ENCODE results near the gene CEMIP. TPM values are rescaled to one million over a fixed set of nuclear protein-coding genes. Genes with fewer than 3 reads are reported as not detected.

Gene CEMIP
- total RNA-seq, 1 donor from 2014 or later: 0.20 TPM

DNA sequence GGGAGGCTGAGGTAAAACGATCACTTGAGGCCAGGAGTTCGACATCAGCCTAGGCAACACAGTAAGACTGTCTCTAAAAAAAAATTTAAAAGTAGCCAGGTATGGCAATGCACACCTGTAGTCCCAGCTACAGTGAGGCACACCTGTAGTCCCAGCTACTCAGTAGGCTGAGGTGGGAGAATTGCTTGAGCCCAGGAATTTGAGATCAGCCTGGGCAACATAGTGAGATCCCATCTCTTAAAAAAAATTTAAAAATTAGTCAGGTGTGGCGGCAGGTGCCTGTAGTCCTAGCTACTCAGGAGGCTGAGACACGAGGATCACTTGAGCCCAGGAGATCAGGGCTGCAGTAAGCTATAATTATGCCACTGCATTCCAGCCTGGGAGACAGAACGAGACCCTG, 203.7 kb downstream of the CEMIP start:
- no peak for DNase-seq (ENCODE audit: low read depth)

DNA sequence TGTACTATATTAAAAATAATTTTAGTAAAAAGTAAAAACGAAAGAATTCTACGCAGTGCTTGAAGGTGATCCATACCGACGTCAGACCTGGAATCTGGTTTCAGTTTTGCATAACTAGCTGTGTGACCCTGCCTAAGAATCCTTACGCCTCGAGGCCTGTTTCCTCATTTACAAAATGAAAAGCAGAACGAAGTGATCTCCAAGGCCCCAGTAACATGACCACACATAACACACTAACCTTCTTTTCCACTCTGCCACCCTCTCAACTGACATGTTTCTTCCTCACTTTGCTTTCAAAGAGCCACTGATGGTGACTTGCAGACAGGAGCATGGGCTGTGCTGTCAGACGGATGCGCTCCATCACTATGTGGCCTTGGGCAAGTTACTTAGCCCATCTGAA, 205.7 kb downstream of the CEMIP start:
- peak; percentile 49 for DNase-seq (ENCODE audit: low read depth)

DNA sequence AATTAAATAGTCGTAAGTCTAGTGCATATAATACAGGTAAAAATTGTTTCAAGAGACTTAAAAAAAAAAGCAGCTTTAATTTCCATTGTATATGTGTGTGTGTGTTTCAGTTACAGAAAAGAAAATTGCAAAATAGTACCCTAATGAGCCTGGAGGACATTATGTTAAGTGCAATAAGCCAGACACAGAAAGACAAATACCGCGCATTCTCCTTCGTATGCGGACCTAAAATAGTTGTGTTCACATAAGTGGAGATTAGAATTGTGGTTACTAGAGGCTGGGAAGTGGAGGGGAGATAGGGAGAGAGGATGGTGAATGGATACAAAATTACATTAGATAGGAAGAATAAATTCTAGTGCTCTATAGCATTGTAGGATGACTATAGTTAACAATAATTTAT, 206.8 kb downstream of the CEMIP start:
- no peak for DNase-seq (ENCODE audit: low read depth)

DNA sequence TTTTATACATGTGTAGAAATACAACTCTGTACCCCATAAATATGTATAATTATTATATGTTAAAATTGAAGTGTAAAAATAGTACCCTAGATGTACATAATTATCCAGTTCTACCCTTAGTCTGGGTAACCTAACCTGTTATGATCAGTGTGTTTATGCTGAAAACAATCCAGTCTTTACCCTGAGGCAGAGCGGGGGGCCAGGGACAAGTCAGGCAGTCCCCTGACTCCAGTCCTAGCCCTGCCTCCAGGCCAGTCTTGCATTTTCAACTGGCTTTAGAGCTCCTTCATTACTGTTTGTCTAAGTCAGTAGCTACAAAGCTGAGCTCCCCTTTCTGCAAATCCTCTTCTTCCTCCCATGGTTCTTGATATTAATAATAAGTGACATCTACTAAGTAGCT, 207.3 kb downstream of the CEMIP start:
- DNase-seq (ENCODE audit: low read depth): no peak

DNA sequence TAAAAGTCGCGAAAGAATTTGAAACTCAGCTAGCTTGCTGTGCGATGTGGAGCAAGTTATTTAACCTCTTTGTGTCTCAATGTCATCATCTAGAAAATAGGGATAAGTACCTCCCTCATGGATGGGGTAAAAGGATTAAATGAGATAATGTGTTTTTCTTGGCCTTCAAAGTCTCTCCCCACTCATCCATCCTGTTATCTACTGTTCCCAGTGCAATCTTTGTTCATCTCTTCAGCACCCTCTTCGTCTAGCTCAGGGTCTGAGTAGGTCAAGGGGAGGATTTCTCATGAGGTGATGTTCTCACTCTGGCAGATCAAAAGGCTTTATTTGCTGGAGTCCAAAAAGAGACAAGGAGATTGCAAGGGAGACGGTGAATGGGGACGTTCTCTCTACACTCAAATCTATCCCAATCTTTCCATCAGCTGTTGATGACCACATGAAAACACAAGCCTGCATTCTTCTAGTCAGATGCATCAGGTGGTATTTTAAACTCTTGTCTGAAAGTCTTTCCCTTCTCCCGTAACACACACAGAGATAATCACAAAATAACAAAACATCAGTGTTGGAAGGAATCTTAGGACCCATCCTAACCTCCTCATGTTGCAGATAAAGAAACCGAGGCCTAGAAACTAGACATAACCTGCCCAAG, 209.1 kb downstream of the CEMIP start:
- no peak for DNase-seq (ENCODE audit: low read depth)

DNA sequence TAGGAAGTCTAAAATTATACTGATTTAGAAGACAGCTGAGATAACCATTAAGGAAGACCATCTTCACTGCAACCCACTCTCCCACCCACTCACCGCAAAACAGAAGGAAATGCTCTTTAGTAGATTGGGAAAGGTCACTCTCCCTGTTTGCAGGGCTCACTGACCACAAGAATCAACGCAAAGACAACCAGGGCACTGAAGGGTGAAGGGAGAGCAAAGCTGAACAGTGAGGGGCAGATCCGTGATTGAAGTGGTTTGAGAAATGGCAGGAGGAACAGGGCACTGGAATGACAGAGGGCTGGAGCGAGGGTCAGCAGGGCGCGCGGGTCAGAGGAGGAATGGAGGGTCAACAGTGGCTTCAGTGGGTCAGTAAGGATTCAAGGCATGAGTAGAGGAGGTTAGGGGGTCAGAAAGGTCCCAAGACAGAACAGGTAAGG, 209.9 kb downstream of the CEMIP start:
- peak; percentile 52 for DNase-seq (ENCODE audit: low read depth)

DNA sequence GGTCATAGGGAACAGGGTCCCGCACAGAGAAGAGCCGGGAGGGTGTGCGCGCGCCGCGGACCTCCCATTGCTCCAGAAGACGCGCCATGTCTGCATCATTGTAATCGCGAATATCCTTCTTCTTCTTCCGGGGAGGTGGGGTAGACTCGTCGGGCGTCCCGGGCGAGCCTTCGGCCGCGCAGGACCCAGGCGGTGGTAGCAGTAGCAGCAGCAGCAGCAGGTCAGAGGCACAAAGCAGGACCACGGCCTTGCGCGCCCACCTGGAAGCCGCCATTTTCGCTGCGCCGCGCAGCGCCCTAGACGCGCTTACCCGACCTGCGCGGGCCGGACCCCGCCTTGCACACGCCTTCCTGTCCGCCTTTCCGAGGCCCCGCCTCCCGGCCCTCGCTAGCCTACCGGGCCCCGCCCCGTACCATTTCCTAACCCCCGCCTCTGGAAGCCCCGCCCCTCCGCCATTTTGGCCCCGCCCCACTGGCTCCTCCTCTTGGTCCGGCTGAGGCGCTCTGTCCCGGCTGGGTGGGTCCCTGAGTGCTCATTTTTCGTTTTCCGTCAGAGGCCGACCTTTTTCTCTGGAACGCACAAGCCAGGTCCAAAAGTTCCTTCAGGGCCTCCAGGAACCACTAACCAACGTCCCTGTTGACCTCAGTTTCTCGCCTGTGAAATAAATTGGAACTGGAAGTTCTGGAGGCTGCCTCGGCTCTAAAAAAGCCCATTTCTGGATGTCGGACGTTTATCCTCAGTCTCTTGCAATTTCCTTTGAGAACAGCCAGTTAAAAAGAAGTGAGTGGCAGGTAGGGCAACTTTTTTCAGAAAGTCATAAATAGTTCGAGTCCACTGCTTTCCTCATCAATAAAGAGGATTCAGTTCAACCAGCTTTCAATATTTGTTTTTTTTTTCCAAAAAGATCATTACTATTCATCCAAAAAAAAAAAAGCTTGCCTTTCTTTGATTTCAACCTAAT, 210.6 kb downstream of the CEMIP start, which contains the start of gene MESD:
MESD (minus strand) TSS at position 302 of the 961 bp plus-strand sequence; CDS start at position 274, 28 bp downstream.
- DNase-seq (ENCODE audit: low read depth): peak; percentile 77

DNA sequence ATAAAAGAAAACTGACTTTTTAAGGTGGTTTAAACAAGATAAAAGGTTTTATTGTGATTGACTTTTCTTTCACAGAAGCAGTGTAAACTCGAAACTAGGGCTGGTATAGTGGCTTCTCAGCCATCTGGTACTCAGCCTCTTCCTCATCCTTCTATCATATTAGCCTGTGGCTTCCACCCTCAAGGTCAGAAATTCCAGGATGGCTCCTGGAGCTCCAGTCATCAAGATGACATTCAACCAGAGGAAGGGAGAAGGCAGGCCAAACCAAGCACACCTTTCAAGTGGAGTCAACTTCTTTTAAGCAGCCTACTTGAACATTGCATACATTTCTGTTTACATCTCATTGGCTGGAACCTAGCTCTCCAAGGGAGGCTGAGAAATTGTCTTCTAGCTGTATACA, 211.8 kb downstream of the CEMIP start:
- DNase-seq (ENCODE audit: low read depth): no peak

DNA sequence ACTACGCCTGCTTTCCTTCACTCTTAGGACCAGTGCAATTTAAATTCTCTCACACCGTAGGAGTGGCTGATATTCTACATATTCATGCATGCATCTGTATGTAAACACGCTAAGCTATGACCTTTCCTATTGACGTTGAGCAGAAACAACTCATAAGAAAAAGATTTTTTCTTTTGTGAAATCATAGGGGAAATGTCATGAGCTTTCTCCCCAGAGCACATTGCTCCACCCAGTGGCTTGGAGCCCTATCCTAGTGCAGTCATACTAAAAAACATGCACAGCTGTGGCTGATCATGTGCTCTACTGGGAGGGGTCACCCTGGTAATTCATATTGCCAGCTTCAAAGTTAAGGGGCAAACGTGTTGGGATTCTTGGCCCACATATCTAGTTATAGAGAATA, 212.3 kb downstream of the CEMIP start:
- no peak for DNase-seq (ENCODE audit: low read depth)

DNA sequence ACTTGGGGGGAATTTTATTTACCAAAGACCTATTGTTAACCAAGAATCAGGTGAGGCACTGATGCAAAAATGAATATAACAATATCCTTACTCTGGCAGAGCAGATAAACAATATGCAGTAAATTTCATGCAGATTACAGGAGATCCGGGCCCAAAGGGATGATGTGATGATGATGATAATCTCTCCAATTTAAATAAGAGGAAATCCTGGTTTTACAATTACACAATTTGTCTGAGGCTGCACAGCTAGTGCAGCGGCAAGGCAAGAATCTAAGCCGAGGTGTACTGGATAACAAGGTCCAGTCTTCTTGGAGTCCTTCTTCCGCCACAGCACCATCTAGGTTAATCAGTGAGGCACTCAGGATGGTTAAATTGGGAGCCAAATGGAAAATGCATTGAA, 212.8 kb downstream of the CEMIP start:
- no peak for DNase-seq (ENCODE audit: low read depth)

DNA sequence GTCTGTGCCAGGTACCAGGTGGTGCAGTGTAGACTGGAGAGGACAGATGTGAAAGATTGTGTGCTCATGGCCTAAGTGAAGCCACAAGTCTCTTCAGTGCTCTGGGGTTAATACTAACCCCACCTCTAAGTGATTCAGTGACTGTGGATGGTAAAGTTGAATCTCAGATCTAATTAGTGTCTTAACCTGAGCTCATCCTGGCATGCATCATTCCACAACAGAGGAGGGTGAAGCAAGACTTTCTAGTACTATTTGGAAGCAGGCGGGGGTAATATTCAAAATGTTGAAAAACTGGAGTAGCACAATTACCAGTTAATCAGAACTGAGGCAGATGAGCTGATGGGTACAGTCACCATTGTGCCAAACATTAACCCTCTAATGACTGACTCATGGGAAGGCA, 213.3 kb downstream of the CEMIP start:
- DNase-seq (ENCODE audit: low read depth): no peak

DNA sequence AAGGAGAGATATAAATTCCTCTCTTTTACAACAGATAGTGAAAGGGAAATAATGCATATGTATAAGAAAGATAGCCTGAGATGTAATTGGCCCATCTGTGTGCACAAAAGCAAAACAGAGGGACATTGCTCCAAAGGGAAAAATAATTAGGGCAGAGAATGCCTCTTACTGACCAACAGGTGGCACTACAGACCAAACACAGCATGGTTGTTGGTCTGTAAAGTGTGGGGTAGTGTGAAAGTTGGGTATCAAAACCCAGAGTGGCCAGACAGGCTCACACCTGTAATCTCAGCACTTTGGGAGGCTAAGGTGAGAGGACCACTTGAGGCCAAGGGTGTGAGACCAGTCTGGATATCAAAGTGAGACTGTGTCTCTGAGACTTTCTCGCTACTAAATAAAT, 217.1 kb downstream of the CEMIP start:
- DNase-seq (ENCODE audit: low read depth): no peak

DNA sequence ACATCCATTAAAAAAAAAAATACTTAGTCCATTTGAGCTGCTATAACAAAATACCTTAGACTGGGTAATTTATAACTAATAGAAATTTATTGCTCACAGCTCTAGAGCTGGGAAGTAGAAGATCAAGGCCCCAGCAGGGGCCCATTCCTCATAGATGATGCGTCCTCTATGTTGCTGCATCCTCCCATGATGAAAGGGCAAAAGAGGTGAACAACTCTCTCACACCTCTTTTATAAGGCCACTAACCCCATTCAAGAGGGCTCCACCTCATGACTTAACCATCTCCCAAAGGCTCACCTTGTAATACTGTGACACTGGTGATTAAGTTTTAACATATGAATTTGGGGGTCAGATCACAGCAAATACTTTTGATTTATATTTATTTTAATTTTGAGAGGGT, 218.5 kb downstream of the CEMIP start:
- DNase-seq (ENCODE audit: low read depth): no peak

DNA sequence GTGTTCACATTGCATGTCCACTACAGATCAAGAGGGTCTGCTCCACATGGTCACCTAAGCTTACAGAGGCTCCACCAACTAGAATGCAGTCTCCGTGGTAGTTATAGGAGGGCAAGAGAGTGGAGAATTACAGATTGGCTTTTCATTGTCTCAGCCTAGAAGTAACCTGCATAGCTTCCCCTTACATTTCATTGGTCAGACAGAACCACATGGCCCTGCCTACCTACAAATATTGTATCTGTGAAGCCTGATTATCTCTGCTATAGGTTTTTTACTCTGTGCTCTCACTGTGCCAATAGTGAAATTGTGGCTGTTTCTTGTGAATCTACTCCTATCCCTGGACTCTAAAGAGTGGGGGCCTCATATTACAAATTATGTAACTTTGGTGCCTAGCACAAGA, 219.1 kb downstream of the CEMIP start:
- no peak for DNase-seq (ENCODE audit: low read depth)

DNA sequence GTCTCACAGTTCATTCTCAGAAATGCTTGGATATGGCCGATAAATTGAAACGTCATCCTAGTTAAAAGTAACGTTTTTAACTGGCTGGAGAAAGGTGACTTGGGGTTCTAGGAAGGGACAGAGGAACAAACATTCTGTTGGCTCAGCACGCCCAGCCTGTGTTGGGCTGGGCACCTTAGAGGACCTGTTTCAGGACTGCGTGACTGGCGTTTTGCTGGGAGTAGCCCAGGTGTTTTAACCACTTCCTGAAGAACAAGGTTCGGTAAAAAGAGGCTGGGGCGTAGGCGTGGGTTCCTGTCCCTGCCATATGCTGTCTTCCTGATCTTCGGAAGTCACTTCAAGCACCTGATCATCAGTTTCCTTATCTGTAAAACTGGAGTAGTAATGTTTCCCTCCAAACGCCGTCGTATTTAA, 220.5 kb downstream of the CEMIP start:
- DNase-seq (ENCODE audit: low read depth): no peak

DNA sequence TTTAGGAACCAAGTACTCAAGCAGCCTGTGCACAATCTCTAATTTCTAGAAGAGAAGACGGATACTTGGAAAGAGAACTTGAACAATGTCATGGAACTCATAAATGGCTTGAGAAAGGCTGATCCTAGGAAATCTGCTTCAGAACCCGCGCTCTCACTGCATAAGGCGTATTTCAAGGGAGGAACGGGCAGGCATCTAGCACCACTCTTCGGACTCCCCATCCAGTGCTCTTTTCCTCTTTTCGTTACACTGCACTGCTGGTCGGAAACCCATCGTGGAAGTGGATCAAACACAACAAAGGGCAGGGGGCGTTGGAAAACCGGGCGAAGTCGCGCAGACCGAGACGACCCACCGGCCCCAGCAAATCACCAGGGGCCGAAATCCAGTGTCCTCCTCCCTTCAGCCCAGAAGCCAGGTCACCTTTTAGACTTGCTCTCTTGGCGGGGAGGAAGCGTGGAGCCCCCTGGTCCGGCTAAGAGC, 221.0 kb downstream of the CEMIP start:
- DNase-seq (ENCODE audit: low read depth): no peak

DNA sequence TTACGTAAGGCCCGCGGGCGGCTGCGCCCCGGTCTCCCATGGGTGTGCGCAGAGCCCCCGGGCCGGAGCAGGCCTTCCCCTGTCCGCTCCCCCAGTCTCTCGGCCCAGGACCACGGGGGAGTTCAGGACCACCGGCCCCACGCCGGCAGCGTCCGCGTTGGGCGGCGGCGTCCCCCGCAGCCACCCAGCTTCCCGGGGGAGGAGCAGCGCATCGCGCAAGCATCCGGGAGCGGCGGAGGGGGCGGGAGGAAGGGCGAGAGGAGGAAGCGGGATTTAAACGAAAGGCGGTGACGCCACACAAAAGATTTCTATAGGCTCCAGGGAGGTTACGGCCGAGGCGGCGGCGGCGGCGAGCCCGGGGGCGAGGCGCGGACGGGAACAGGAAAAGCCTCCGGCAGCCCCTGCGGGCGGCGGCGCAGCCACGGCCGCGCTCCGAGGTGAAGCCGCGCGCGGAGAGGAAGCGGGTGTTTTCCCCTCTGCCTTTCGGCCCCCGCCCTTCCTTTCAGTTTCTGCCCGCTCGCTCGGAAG, 221.5 kb downstream of the CEMIP start, which contains the start of gene TLNRD1:
TLNRD1 (plus strand) TSS at position 300 of the 528 bp plus-strand sequence. CDS start 1,349 bp downstream, outside the sequence.
- DNase-seq (ENCODE audit: low read depth): peak; percentile 65

Other genes with a start within 250 kb of the CEMIP start
- gene ABHD17C, start 84.1 kb upstream of the CEMIP start, total RNA-seq: 4.7 and 7.4 TPM in 2 replicates
- gene MESD, start 210.4 kb downstream of the CEMIP start, total RNA-seq: 17.5 and 24.9 TPM in 2 replicates
- gene TLNRD1, start 221.6 kb downstream of the CEMIP start, total RNA-seq: 10.8 and 17.2 TPM in 2 replicates

Data from renal cortical epithelial cell (primary cell).